SJSA1 (cell line): Measurements from ENCODE around the gene PGP. TPM values are rescaled to one million over a fixed set of nuclear protein-coding genes. Genes with fewer than 3 reads are reported as not detected.

ENCODE experiments used
- DNase-seq, 2 experiments: peaks; one replicate each; pipeline ENCODE4 v3.0.0-alpha.2; 2015 to 2020; ENCODE audit warnings: low spot score in 2 of 2, low read depth in 1 of 2
- H3K27ac ChIP-seq: fragments of 250-450 bp; sonication (Bioruptor Pico); 2 replicates; pipeline ENCODE4 v1.5.1; 2020; ENCODE audit warnings: mild to moderate bottlenecking, moderate library complexity
- H3K27me3 ChIP-seq: fragments of 250-450 bp; sonication (Bioruptor Pico); replicated peaks from 2 replicates; pipeline ENCODE4 v1.5.1; 2020; ENCODE audit warnings: mild to moderate bottlenecking, moderate library complexity
- H3K36me3 ChIP-seq: fragments of 250-450 bp; sonication (Bioruptor Pico); 2 replicates; pipeline ENCODE4 v1.5.1; 2020; ENCODE audit warnings: mild to moderate bottlenecking
- H3K4me1 ChIP-seq: fragments of 250-450 bp; sonication (Bioruptor Pico); replicated peaks from 2 replicates; pipeline ENCODE4 v1.6.1; 2021; ENCODE audit warnings: mild to moderate bottlenecking
- H3K4me3 ChIP-seq: fragments of 250-450 bp; sonication (Bioruptor Pico); 2 replicates; pipeline ENCODE4 v1.5.1; 2020; ENCODE audit warnings: mild to moderate bottlenecking
- H3K9me3 ChIP-seq: fragments of 250-450 bp; sonication (Bioruptor Pico); replicated peaks from 2 replicates; pipeline ENCODE4 v1.5.1; 2020; ENCODE audit warnings: mild to moderate bottlenecking
- total RNA-seq: library from RNA; depleted of rRNA; stranded (reverse); fragments of >200 nt; shearing (Covaris generic); gene quantifications from 2 replicates; pipeline ENCODE4 v1.2.3, GENCODE V29; 2014

PGP gene
- total RNA-seq, 1 experiment from 2014 or later, result 37.8 TPM

GRCh38 chr16:2174396-2175131, 40.1 kb downstream of the PGP start:
- H3K4me1 ChIP-seq, result no peaks in the 10 kb centered on the region
- no peak for DNase-seq
- H3K27me3 ChIP-seq, result no peaks in the 10 kb centered on the region
- H3K9me3 ChIP-seq, result no peaks in the 10 kb centered on the region
- H3K36me3 ChIP-seq, result peaks cover 64% of the 10 kb centered on the region
- no peak overlapping the region for H3K4me3 ChIP-seq
- H3K27ac ChIP-seq, result no peak overlapping the region

GRCh38 chr16:2173916-2174315, 40.7 kb downstream of the PGP start:
- H3K4me3 ChIP-seq, result no peak overlapping the region
- no peak overlapping the region for H3K27ac ChIP-seq
- DNase-seq, result no peak
- no peaks in the 10 kb centered on the region for H3K4me1 ChIP-seq
- no peaks in the 10 kb centered on the region for H3K9me3 ChIP-seq
- H3K36me3 ChIP-seq, result peaks cover 67% of the 10 kb centered on the region
- no peaks in the 10 kb centered on the region for H3K27me3 ChIP-seq

- no peak for DNase-seq
- Histone ChIP-seq H3K36me3 (peaks cover 71% of the 10 kb centered on the region), H3K4me1 (no peaks in the 10 kb centered on the region), H3K4me3 (no peak overlapping the region), H3K27me3 (no peaks in the 10 kb centered on the region), H3K9me3 (no peaks in the 10 kb centered on the region), H3K27ac (no peak overlapping the region)
Observed at GRCh38 chr16:2173366-2173765, 41.3 kb downstream of the PGP start.

GRCh38 chr16:2172688-2173335, 41.8 kb downstream of the PGP start:
- H3K9me3 ChIP-seq, result no peaks in the 10 kb centered on the region
- H3K27me3 ChIP-seq, result no peaks in the 10 kb centered on the region
- H3K4me1 ChIP-seq, result no peaks in the 10 kb centered on the region
- no peak overlapping the region for H3K4me3 ChIP-seq
- no peak for DNase-seq
- peaks cover 72% of the 10 kb centered on the region for H3K36me3 ChIP-seq
- H3K27ac ChIP-seq, result no peak overlapping the region

GRCh38 chr16:2171601-2172178, 43.0 kb downstream of the PGP start:
- Histone ChIP-seq H3K4me1 (no peaks in the 10 kb centered on the region), H3K36me3 (peaks cover 80% of the 10 kb centered on the region), H3K9me3 (no peaks in the 10 kb centered on the region), H3K4me3 (no peak overlapping the region), H3K27ac (no peak overlapping the region), H3K27me3 (no peaks in the 10 kb centered on the region)
- no peak for DNase-seq

GRCh38 chr16:2170587-2171435, 43.8 kb downstream of the PGP start:
- no peak for DNase-seq
- Histone ChIP-seq H3K36me3 (peaks cover 82% of the 10 kb centered on the region), H3K9me3 (no peaks in the 10 kb centered on the region), H3K27ac (no peak overlapping the region), H3K4me1 (no peaks in the 10 kb centered on the region), H3K27me3 (no peaks in the 10 kb centered on the region), H3K4me3 (no peak overlapping the region)

- DNase-seq, result no peak
Observed at GRCh38 chr16:2170080-2170479, 44.6 kb downstream of the PGP start.

GRCh38 chr16:2167068-2167638, 47.5 kb downstream of the PGP start:
- Histone ChIP-seq H3K4me3 (no peak overlapping the region), H3K27ac (no peak overlapping the region), H3K36me3 (peaks cover 62% of the 10 kb centered on the region), H3K27me3 (no peaks in the 10 kb centered on the region), H3K4me1 (no peaks in the 10 kb centered on the region), H3K9me3 (no peaks in the 10 kb centered on the region)
- DNase-seq, result no peak

More at GRCh38 chr16:2170080-2170479, 44.6 kb downstream of the PGP start:
- Histone ChIP-seq H3K4me3 (no peak overlapping the region), H3K4me1 (no peaks in the 10 kb centered on the region), H3K9me3 (no peaks in the 10 kb centered on the region), H3K27ac (no peak overlapping the region), H3K27me3 (no peaks in the 10 kb centered on the region), H3K36me3 (peaks cover 76% of the 10 kb centered on the region)

GRCh38 chr16:2166263-2167067, 48.2 kb downstream of the PGP start:
- no peak for DNase-seq
- H3K4me3 ChIP-seq, result no peak overlapping the region
- peaks cover 56% of the 10 kb centered on the region for H3K36me3 ChIP-seq
- no peaks in the 10 kb centered on the region for H3K4me1 ChIP-seq
- no peak overlapping the region for H3K27ac ChIP-seq
- no peaks in the 10 kb centered on the region for H3K27me3 ChIP-seq
- no peaks in the 10 kb centered on the region for H3K9me3 ChIP-seq

GRCh38 chr16:2165861-2166260, 48.8 kb downstream of the PGP start:
- H3K4me1 ChIP-seq, result no peaks in the 10 kb centered on the region
- H3K4me3 ChIP-seq, result no peak overlapping the region
- H3K27ac ChIP-seq, result no peak overlapping the region
- DNase-seq, result no peak
- no peaks in the 10 kb centered on the region for H3K9me3 ChIP-seq
- H3K36me3 ChIP-seq, result peaks cover 50% of the 10 kb centered on the region
- H3K27me3 ChIP-seq, result no peaks in the 10 kb centered on the region

GRCh38 chr16:2163211-2163881, 51.3 kb downstream of the PGP start:
- Histone ChIP-seq H3K4me3 (no peak overlapping the region), H3K4me1 (no peaks in the 10 kb centered on the region), H3K36me3 (peaks cover 33% of the 10 kb centered on the region)

GRCh38 chr16:2162676-2163118, 51.9 kb downstream of the PGP start:
- Histone ChIP-seq H3K36me3 (peaks cover 33% of the 10 kb centered on the region), H3K27ac (no peak overlapping the region)

More at GRCh38 chr16:2163211-2163881, 51.3 kb downstream of the PGP start:
- H3K9me3 ChIP-seq, result no peaks in the 10 kb centered on the region
- H3K27me3 ChIP-seq, result no peaks in the 10 kb centered on the region
- no peak for DNase-seq
- no peak overlapping the region for H3K27ac ChIP-seq

More at GRCh38 chr16:2162676-2163118, 51.9 kb downstream of the PGP start:
- Histone ChIP-seq H3K4me1 (no peaks in the 10 kb centered on the region), H3K9me3 (no peaks in the 10 kb centered on the region), H3K4me3 (no peak overlapping the region), H3K27me3 (no peaks in the 10 kb centered on the region)
- DNase-seq, result no peak
